Liver (tissue), 9 donors: ENCODE data around the gene ERAL1. TPM values are rescaled to one million over a fixed set of nuclear protein-coding genes. Genes with fewer than 3 reads are reported as not detected.

Experiments used
- DNase-seq: peaks from one replicate; pipeline ENCODE4 v3.0.0-alpha.2; 2017; ENCODE audit warnings: low spot score
- H3K27ac ChIP-seq, 2 donors: one replicate each; pipeline ENCODE4 v1.7.0; 2013; ENCODE audit warnings: inconsistent platforms in 2 of 2, low read length in 2 of 2, control low read depth in 1 of 2, low read depth in 1 of 2, mild to moderate bottlenecking in 1 of 2
- H3K27me3 ChIP-seq, 4 donors: one replicate each; pipeline versions ENCODE4 v1.6.1 to v1.7.0; 2013; ENCODE audit warnings: low read length in 3 of 4, inconsistent platforms in 1 of 4, mild to moderate bottlenecking in 1 of 4, moderate library complexity in 1 of 4; ENCODE audit not compliant: control insufficient read depth in 4 of 4, insufficient read depth in 4 of 4
- H3K36me3 ChIP-seq, 4 donors: one replicate each; pipeline versions ENCODE4 v1.6.1 to v1.7.0; 2013; ENCODE audit warnings: low read length in 3 of 4, mild to moderate bottlenecking in 3 of 4, low read depth in 1 of 4, moderate library complexity in 1 of 4; ENCODE audit not compliant: control insufficient read depth in 4 of 4, insufficient read depth in 3 of 4
- H3K4me1 ChIP-seq, 4 donors: one replicate each; pipeline versions ENCODE4 v1.6.1 to v1.7.0; 2013; ENCODE audit warnings: low read length in 3 of 4, mild to moderate bottlenecking in 3 of 4, moderate library complexity in 1 of 4; ENCODE audit not compliant: control insufficient read depth in 4 of 4, insufficient read depth in 4 of 4
- H3K4me3 ChIP-seq, 3 donors: one replicate each; pipeline versions ENCODE4 v1.6.1 to v1.7.0; 2013; ENCODE audit warnings: low read length in 3 of 3, control low read depth in 1 of 3, low read depth in 1 of 3, mild to moderate bottlenecking in 1 of 3
- H3K9ac ChIP-seq, 2 donors: one replicate each; pipeline ENCODE4 v1.7.0; 2013; ENCODE audit warnings: low read length in 2 of 2, mild to moderate bottlenecking in 2 of 2, moderate library complexity in 2 of 2, control low read depth in 1 of 2, low read depth in 1 of 2
- H3K9me3 ChIP-seq, 4 donors: one replicate each; pipeline versions ENCODE4 v1.6.1 to v1.7.0; 2013; ENCODE audit warnings: low read length in 3 of 4; ENCODE audit not compliant: control insufficient read depth in 4 of 4
- EGR1 ChIP-seq, 2 donors: IDR thresholded peaks; 2 replicates each; pipeline ENCODE4 v1.6.1; 2016 to 2018; ENCODE audit warnings: antibody characterized with exemption in 2 of 2, low read depth in 2 of 2
- FOXA1 ChIP-seq: IDR thresholded peaks from 2 replicates; pipeline ENCODE4 v1.6.1; 2016; ENCODE audit warnings: antibody characterized with exemption
- FOXA2 ChIP-seq: IDR thresholded peaks from 2 replicates; pipeline ENCODE4 v1.6.1; 2016; ENCODE audit warnings: antibody characterized with exemption
- GABPA ChIP-seq, 2 donors: IDR thresholded peaks in 1 of 2; conservative IDR thresholded peaks in 1 of 2; 2 replicates each; pipeline ENCODE4 v1.6.1; 2016; ENCODE audit warnings: antibody characterized with exemption in 2 of 2, mild to moderate bottlenecking in 1 of 2, moderate library complexity in 1 of 2
- HNF4A ChIP-seq, 2 donors: conservative IDR thresholded peaks; 2 replicates each; pipeline ENCODE4 v1.6.1; 2016; ENCODE audit warnings: antibody characterized with exemption in 2 of 2, mild to moderate bottlenecking in 2 of 2
- HNF4G ChIP-seq: IDR thresholded peaks from 2 replicates; pipeline ENCODE4 v1.6.1; 2016; ENCODE audit warnings: antibody characterized with exemption
- JUND ChIP-seq, 2 donors: IDR thresholded peaks; 2 replicates each; pipeline ENCODE4 v1.6.1; 2016; ENCODE audit warnings: antibody characterized with exemption in 2 of 2
- RAD21 ChIP-seq, 2 donors: IDR thresholded peaks; 2 replicates each; pipeline ENCODE4 v1.6.1; 2016; ENCODE audit warnings: antibody characterized with exemption in 2 of 2, mild to moderate bottlenecking in 2 of 2
- RXRA ChIP-seq, 2 donors: IDR thresholded peaks; 2 replicates each; pipeline ENCODE4 v1.6.1; 2017 to 2018; ENCODE audit warnings: antibody characterized with exemption in 2 of 2, mild to moderate bottlenecking in 1 of 2
- SP1 ChIP-seq: IDR thresholded peaks from 2 replicates; pipeline ENCODE4 v1.6.1; 2018; ENCODE audit warnings: antibody characterized with exemption, mild to moderate bottlenecking
- TAF1 ChIP-seq: conservative IDR thresholded peaks from 2 replicates; pipeline ENCODE4 v1.6.1; 2016; ENCODE audit warnings: antibody characterized with exemption, mild to moderate bottlenecking
- WGBS: extraction: QIAGEN DNeasy Blood & Tissue Kit; methylation state at CpG from one replicate; pipeline ENCODE4 v1.1.7; 2013; 5-methylcytosine and 5-hydroxymethylcytosine counted together
- polyA plus RNA-seq, 2 donors: library from polyadenylated mRNA; stranded (reverse) in 1 of 2; unstranded in 1 of 2; fragments of 200-250 nt in 1 of 2; fragments of >200 nt in 1 of 2; fragmentation: Nextera tagmentation in 1 of 2; extraction: Ambion mirVana in 1 of 2; gene quantifications; one replicate each; pipeline versions ENCODE4 v1.2.1 to v1.2.3, GENCODE V29; 2013 to 2015
- total RNA-seq, 2 donors: library from RNA; depleted of rRNA; stranded (reverse); fragments of >200 nt; gene quantifications; one replicate each; pipeline ENCODE4 v1.2.3, GENCODE V29; 2014
- TF ChIP-seq, protein P1 (sequence below): fragments of 150-350 bp; IDR thresholded peaks from 2 replicates; pipeline ENCODE4 v1.5.1; 2017; ENCODE audit warnings: improper control_type of control experiment, low read depth, low read length; ENCODE audit not compliant: missing input control
- TF ChIP-seq, protein P2 (sequence below): IDR thresholded peaks from 2 replicates; pipeline ENCODE4 v1.6.1; 2016; ENCODE audit warnings: antibody characterized with exemption, mild to moderate bottlenecking
- TF ChIP-seq, protein P3 (sequence below): IDR thresholded peaks from 2 replicates; pipeline ENCODE4 v1.6.1; 2016; ENCODE audit warnings: antibody characterized with exemption
- TF ChIP-seq, protein P4 (sequence below): IDR thresholded peaks from 2 replicates; pipeline ENCODE4 v1.6.1; 2016; ENCODE audit warnings: antibody characterized with exemption
- donor health status: healthy.
- donor health status: healthy.
- donor health status: healthy.
- donor health status: healthy.
- donor health status: healthy.

Gene ERAL1
- total and polyA plus RNA-seq, 4 donors, result 17.3 to 34.5 (median 29.5) TPM

DNA sequence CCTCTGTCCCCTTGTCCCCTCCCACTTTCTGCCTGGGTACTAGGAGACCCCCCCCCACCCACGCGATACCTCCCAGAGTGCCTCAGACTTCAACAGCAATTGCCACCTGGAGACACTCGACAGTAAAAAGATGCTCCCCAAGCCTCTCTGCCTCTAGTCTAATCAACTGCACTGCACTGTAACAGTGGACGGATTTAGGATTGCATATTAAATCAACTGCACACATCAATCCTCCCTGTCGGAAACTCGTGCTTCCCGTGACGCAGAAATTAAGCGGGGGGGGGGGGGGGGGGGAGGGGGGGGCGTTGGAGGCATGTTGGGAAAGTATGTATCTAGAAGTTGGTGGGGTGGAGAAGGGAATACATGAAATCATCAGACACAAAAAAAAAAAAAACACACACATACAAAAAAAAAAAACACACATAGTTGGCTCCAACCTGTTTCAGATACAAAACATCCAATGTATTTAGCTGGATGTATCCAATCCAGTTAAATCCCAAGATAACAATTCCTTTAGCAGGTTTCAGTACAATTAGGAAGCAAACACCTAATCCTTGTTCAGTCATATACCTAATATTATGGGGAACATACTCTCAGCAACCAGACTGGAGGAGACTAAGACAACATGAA lies 42.0 kb upstream of the ERAL1 start:
- Histone ChIP-seq H3K4me1 (peaks cover 4 to 17% (median 6%) of the 10 kb centered on the region in 4 donors), H3K27ac (peak overlapping the region; percentile 68 to 96), H3K4me3 (peak overlapping the region; percentile 51 to 88 (median 79)), H3K27me3 (no peaks in the 10 kb centered on the region), H3K36me3 (no peaks in the 10 kb centered on the region), H3K9ac (peak overlapping the region in 1 of 2 donors; percentile 85), H3K9me3 (no peaks in the 10 kb centered on the region)
- TF ChIP-seq, protein P1, sequence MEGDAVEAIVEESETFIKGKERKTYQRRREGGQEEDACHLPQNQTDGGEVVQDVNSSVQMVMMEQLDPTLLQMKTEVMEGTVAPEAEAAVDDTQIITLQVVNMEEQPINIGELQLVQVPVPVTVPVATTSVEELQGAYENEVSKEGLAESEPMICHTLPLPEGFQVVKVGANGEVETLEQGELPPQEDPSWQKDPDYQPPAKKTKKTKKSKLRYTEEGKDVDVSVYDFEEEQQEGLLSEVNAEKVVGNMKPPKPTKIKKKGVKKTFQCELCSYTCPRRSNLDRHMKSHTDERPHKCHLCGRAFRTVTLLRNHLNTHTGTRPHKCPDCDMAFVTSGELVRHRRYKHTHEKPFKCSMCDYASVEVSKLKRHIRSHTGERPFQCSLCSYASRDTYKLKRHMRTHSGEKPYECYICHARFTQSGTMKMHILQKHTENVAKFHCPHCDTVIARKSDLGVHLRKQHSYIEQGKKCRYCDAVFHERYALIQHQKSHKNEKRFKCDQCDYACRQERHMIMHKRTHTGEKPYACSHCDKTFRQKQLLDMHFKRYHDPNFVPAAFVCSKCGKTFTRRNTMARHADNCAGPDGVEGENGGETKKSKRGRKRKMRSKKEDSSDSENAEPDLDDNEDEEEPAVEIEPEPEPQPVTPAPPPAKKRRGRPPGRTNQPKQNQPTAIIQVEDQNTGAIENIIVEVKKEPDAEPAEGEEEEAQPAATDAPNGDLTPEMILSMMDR, result no peak
- TF ChIP-seq RXRA (IDR thresholded peaks at IDR 0.05) (no peak), SP1 (no peak), RAD21 (IDR thresholded peaks at IDR 0.05) (no peak), TAF1 (no peak), FOXA2 (no peak), HNF4A (conservative IDR thresholded peaks at IDR 0.05) (no peak), JUND (IDR thresholded peaks at IDR 0.05) (no peak), EGR1 (IDR thresholded peaks at IDR 0.05; ENCODE audit: low read depth in 2 of 2) (no peak), FOXA1 (no peak)
- TF ChIP-seq, protein P2, sequence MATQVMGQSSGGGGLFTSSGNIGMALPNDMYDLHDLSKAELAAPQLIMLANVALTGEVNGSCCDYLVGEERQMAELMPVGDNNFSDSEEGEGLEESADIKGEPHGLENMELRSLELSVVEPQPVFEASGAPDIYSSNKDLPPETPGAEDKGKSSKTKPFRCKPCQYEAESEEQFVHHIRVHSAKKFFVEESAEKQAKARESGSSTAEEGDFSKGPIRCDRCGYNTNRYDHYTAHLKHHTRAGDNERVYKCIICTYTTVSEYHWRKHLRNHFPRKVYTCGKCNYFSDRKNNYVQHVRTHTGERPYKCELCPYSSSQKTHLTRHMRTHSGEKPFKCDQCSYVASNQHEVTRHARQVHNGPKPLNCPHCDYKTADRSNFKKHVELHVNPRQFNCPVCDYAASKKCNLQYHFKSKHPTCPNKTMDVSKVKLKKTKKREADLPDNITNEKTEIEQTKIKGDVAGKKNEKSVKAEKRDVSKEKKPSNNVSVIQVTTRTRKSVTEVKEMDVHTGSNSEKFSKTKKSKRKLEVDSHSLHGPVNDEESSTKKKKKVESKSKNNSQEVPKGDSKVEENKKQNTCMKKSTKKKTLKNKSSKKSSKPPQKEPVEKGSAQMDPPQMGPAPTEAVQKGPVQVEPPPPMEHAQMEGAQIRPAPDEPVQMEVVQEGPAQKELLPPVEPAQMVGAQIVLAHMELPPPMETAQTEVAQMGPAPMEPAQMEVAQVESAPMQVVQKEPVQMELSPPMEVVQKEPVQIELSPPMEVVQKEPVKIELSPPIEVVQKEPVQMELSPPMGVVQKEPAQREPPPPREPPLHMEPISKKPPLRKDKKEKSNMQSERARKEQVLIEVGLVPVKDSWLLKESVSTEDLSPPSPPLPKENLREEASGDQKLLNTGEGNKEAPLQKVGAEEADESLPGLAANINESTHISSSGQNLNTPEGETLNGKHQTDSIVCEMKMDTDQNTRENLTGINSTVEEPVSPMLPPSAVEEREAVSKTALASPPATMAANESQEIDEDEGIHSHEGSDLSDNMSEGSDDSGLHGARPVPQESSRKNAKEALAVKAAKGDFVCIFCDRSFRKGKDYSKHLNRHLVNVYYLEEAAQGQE, result no peak
- TF ChIP-seq, protein P3, sequence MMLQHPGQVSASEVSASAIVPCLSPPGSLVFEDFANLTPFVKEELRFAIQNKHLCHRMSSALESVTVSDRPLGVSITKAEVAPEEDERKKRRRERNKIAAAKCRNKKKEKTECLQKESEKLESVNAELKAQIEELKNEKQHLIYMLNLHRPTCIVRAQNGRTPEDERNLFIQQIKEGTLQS, result no peak
- TF ChIP-seq, protein P4, sequence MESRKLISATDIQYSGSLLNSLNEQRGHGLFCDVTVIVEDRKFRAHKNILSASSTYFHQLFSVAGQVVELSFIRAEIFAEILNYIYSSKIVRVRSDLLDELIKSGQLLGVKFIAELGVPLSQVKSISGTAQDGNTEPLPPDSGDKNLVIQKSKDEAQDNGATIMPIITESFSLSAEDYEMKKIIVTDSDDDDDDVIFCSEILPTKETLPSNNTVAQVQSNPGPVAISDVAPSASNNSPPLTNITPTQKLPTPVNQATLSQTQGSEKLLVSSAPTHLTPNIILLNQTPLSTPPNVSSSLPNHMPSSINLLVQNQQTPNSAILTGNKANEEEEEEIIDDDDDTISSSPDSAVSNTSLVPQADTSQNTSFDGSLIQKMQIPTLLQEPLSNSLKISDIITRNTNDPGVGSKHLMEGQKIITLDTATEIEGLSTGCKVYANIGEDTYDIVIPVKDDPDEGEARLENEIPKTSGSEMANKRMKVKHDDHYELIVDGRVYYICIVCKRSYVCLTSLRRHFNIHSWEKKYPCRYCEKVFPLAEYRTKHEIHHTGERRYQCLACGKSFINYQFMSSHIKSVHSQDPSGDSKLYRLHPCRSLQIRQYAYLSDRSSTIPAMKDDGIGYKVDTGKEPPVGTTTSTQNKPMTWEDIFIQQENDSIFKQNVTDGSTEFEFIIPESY, result no peak
- no peak for DNase-seq
- WGBS, result under 1% methylated on average over 9 of the region's 10 CpGs

DNA sequence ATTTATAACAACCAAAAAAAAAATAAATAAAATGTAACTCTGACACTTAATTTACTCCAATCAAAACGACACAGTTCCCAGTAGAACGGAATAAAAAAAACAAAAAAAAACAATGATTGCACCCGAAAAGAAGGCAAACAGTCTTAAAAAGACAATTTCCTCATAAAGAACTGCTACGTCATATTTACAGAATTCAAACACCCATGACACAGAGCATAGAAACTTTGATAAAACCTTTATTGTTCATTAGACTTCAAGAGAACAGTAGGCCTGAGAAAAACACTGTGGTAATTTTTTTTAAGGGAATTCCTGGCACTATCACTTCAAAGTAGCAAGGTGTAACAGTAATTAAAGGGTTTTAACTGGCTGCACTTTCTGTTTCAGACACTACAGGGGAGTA lies 38.3 kb upstream of the ERAL1 start:
- peaks cover 0 to 10% (median 2%) of the 10 kb centered on the region in 4 donors for H3K4me1 ChIP-seq
- no peak overlapping the region for H3K27ac ChIP-seq
- H3K9me3 ChIP-seq, result no peaks in the 10 kb centered on the region
- H3K36me3 ChIP-seq, result no peaks in the 10 kb centered on the region
- H3K4me3 ChIP-seq, result no peak overlapping the region
- TF ChIP-seq SP1 (no peak), JUND (IDR thresholded peaks at IDR 0.05) (no peak), HNF4G (no peak), RXRA (IDR thresholded peaks at IDR 0.05) (no peak), TAF1 (no peak), GABPA (IDR thresholded peaks at IDR 0.05 in 1 of 2, conservative IDR thresholded peaks at IDR 0.05 in 1 of 2) (no peak), FOXA1 (no peak), HNF4A (conservative IDR thresholded peaks at IDR 0.05) (no peak), RAD21 (IDR thresholded peaks at IDR 0.05) (no peak)
- TF ChIP-seq, protein P1, result no peak
- TF ChIP-seq, protein P3, result no peak
- H3K9ac ChIP-seq, result no peak overlapping the region
- no peaks in the 10 kb centered on the region for H3K27me3 ChIP-seq
- WGBS, result 86% methylated on average over 4 of the region's 4 CpGs
- no peak for DNase-seq
